ENCODE results near the gene CCDC157. TPM values are rescaled to one million over a fixed set of nuclear protein-coding genes. Genes with fewer than 3 reads are reported as not detected.

Gene CCDC157
- total RNA-seq, 1 experiment from 2014 or later = 4.9 TPM

DNA sequence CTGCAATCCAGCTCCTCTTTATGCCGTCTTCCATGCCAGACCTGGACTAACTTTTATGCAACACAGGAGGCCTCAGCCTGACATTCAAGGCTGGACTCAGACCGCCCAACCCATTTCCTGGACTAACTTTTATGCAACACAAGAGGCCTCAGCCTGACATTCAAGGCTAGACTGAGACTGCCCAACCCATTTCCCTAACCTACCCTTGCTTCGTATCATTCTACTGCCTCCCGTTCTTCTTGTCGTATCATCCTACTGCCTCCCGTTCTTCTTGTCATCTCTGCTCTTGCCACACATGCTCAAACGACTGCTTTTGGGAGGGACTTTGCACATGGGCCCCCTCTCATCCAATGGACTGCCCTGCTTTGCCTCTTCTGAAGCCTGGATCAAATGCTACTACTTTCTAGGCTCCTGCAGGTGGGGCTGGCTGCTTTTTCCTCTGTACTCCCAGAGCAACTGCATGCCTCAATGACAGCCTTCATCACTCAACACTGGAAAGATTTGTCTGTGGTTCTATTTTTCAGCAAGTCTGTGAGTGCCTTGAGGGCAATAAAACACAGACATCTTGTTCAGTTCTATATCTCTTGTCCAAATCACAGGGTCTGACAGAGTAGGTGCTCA, 37.9 kb upstream of the CCDC157 start:
- no peaks in the 10 kb centered on the region for H3K27me3 Mint-ChIP-seq (ENCODE audit: insufficient read depth, unreplicated experiment)
- H3K4me3 Mint-ChIP-seq (ENCODE audit: unreplicated experiment) = no peak overlapping the region
- ChIA-PET POLR2A (no interaction called here), CTCF (interaction anchor here (0.7 kb wide), 1 partner anchor 31 kb away, joined by 3 read pairs; no protein-coding TSS in a partner anchor)
- H3K4me1 ChIP-seq = 0 out of 2 replicates have a peak, but pooled peaks cover 4% of the 10 kb centered on the region
- H3K27ac Mint-ChIP-seq (ENCODE audit: unreplicated experiment) = no peak overlapping the region
- no peaks in the 10 kb centered on the region for H3K9me3 ChIP-seq
- no TSS peak for BruUV-seq (replicated peaks)
- no peak for TF ChIP-seq CTCF (IDR thresholded peaks at IDR 0.05; ENCODE audit: insufficient read depth in 1 of 2, low read depth in 1 of 2, low read length in 1 of 2, severe bottlenecking in 1 of 2, unreplicated experiment in 1 of 2)
- peaks cover 13% of the 10 kb centered on the region for H3K4me1 Mint-ChIP-seq (ENCODE audit: low read depth, unreplicated experiment)
- DNase-seq = no peak
- no peaks in the 10 kb centered on the region for H3K9me3 Mint-ChIP-seq (ENCODE audit: unreplicated experiment)
- no peaks in the 10 kb centered on the region for H3K27me3 ChIP-seq (replicated peaks; ENCODE audit: control insufficient read depth, insufficient read depth, low read length)
- intact Hi-C loops (cut with micrococcal nuclease; ENCODE audit: unreplicated experiment) = no loop called here
- H3K4me3 ChIP-seq (ENCODE audit: low read depth, low read length) = no peak overlapping the region
- no peaks in the 10 kb centered on the region for H3K36me3 Mint-ChIP-seq (ENCODE audit: insufficient read depth, unreplicated experiment)
- H3K36me3 ChIP-seq (ENCODE audit: control insufficient read depth, insufficient read depth, low read length) = no peaks in the 10 kb centered on the region; the same call in 1 of the 2 replicates

DNA sequence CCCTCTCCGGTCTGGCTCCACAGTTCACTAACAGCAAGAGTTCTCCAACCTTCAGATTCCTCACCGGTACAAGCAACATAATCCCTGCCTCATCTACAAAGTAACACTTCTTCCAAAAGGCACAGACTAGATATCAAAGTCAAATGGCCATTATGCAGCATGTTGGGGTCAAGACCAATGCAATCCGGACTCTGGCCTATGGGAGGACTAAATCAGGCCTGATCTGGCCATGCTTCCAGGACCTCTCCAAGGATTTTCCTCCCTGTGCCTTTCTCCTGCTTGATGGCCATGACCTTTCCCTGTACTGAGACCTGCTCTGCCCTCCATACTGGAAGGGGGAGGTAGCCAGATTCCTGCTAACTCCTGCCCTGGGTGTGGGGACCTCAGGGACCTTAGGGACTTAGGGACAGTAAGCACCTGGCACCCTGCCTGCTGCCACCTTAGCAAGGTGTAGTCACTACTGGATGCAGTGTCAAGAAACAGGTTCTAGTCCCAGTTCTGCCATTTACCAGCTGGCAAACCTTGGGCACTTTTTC, 36.7 kb upstream of the CCDC157 start:
- Mint-ChIP-seq H3K36me3 (ENCODE audit: insufficient read depth, unreplicated experiment) (no peaks in the 10 kb centered on the region), H3K27ac (ENCODE audit: unreplicated experiment) (no peak overlapping the region), H3K9me3 (ENCODE audit: unreplicated experiment) (no peaks in the 10 kb centered on the region), H3K27me3 (ENCODE audit: insufficient read depth, unreplicated experiment) (no peaks in the 10 kb centered on the region), H3K4me3 (ENCODE audit: unreplicated experiment) (no peak overlapping the region), H3K4me1 (ENCODE audit: low read depth, unreplicated experiment) (peaks cover 12% of the 10 kb centered on the region)
- no TSS peak for BruUV-seq (replicated peaks)
- Histone ChIP-seq H3K36me3 (ENCODE audit: control insufficient read depth, insufficient read depth, low read length) (no peaks in the 10 kb centered on the region; the same call in 1 of the 2 replicates), H3K4me3 (ENCODE audit: low read depth, low read length) (no peak overlapping the region), H3K9me3 (no peaks in the 10 kb centered on the region), H3K27me3 (replicated peaks; ENCODE audit: control insufficient read depth, insufficient read depth, low read length) (no peaks in the 10 kb centered on the region), H3K4me1 (peaks cover 2% of the 10 kb centered on the region)
- CTCF ChIA-PET = no interaction called here
- POLR2A ChIA-PET = no interaction called here
- DNase-seq = no peak
- intact Hi-C loops (cut with micrococcal nuclease; ENCODE audit: unreplicated experiment) = no loop called here
- no peak for TF ChIP-seq CTCF (IDR thresholded peaks at IDR 0.05; ENCODE audit: insufficient read depth in 1 of 2, low read depth in 1 of 2, low read length in 1 of 2, severe bottlenecking in 1 of 2, unreplicated experiment in 1 of 2)

- Mint-ChIP-seq H3K27ac (ENCODE audit: unreplicated experiment) (no peak overlapping the region), H3K27me3 (ENCODE audit: insufficient read depth, unreplicated experiment) (no peaks in the 10 kb centered on the region), H3K9me3 (ENCODE audit: unreplicated experiment) (no peaks in the 10 kb centered on the region), H3K4me1 (ENCODE audit: low read depth, unreplicated experiment) (peaks cover 19% of the 10 kb centered on the region), H3K4me3 (ENCODE audit: unreplicated experiment) (no peak overlapping the region), H3K36me3 (ENCODE audit: insufficient read depth, unreplicated experiment) (no peaks in the 10 kb centered on the region)
- TF ChIP-seq CTCF (IDR thresholded peaks at IDR 0.05; ENCODE audit: insufficient read depth in 1 of 2, low read depth in 1 of 2, low read length in 1 of 2, severe bottlenecking in 1 of 2, unreplicated experiment in 1 of 2) = no peak
- no peaks in the 10 kb centered on the region for H3K9me3 ChIP-seq
- no peaks in the 10 kb centered on the region; the same call in 1 of the 2 replicates for H3K36me3 ChIP-seq (ENCODE audit: control insufficient read depth, insufficient read depth, low read length)
- H3K27me3 ChIP-seq (replicated peaks; ENCODE audit: control insufficient read depth, insufficient read depth, low read length) = no peaks in the 10 kb centered on the region
- ChIA-PET POLR2A (no interaction called here), CTCF (no interaction called here)
- H3K4me1 ChIP-seq = peaks cover 10% of the 10 kb centered on the region
- H3K4me3 ChIP-seq (ENCODE audit: low read depth, low read length) = no peak overlapping the region
- BruUV-seq (replicated peaks) = no TSS peak
- intact Hi-C loops (cut with micrococcal nuclease; ENCODE audit: unreplicated experiment) = no loop called here
- DNase-seq = no peak
Measured at GRCh38 chr22:30321461-30321860, 35.3 kb upstream of the CCDC157 start.

Measured in Caco-2 (cell line).